Effector memory CD4-positive, alpha-beta T cell (primary cell): Measurements from ENCODE around the gene SPATA25.
A peak's percentile ranks its signal among the peaks of the same experiment; 100 is the strongest.
"Not testable (repeated sequence)": the region's sequence is repeated elsewhere in the genome, so short reads cannot be mapped to it uniquely, and the experiment has no call there.

Experiments
- DNase-seq, 3 donors: peaks; one replicate each; pipeline ENCODE4 v3.0.0-alpha.2; 2020
- H3K27ac ChIP-seq: 2 replicates; pipeline ENCODE4 v1.7.0; 2013; ENCODE audit warnings: mild to moderate bottlenecking, low read length, moderate library complexity; ENCODE audit not compliant: insufficient read depth, poor library complexity, severe bottlenecking
- H3K27me3 ChIP-seq: replicated peaks from 2 replicates; pipeline ENCODE4 v1.7.0; 2013; ENCODE audit warnings: mild to moderate bottlenecking, low read length; ENCODE audit not compliant: insufficient read depth, control insufficient read depth, poor library complexity, severe bottlenecking
- H3K36me3 ChIP-seq: 2 replicates; pipeline ENCODE4 v1.7.0; 2013; ENCODE audit warnings: mild to moderate bottlenecking, low read length, moderate library complexity; ENCODE audit not compliant: control insufficient read depth, insufficient read depth
- H3K4me1 ChIP-seq: 2 replicates; pipeline ENCODE4 v1.7.0; 2013; ENCODE audit warnings: low read length, mild to moderate bottlenecking; ENCODE audit not compliant: control insufficient read depth, insufficient read depth, poor library complexity, severe bottlenecking
- H3K4me3 ChIP-seq: 2 replicates; pipeline ENCODE4 v1.7.0; 2013; ENCODE audit warnings: low read length, low read depth, mild to moderate bottlenecking; ENCODE audit not compliant: insufficient read depth, poor library complexity, severe bottlenecking
- H3K9me3 ChIP-seq: 2 replicates; pipeline ENCODE4 v1.7.0; 2013; ENCODE audit warnings: mild to moderate bottlenecking, low read length, moderate library complexity; ENCODE audit not compliant: control insufficient read depth
- total RNA-seq, 3 donors: gene quantifications; one replicate each; lab custom pipeline; 2026; lab: John Stamatoyannopoulos, UW

SPATA25 gene, protein sequence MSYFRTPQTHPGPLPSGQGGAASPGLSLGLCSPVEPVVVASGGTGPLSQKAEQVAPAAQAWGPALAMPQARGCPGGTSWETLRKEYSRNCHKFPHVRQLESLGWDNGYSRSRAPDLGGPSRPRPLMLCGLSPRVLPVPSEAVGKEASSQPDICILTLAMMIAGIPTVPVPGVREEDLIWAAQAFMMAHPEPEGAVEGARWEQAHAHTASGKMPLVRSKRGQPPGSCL
- total RNA-seq = 0.35 to 0.58 (median 0.44) reads per million in 3 donors

DNA sequence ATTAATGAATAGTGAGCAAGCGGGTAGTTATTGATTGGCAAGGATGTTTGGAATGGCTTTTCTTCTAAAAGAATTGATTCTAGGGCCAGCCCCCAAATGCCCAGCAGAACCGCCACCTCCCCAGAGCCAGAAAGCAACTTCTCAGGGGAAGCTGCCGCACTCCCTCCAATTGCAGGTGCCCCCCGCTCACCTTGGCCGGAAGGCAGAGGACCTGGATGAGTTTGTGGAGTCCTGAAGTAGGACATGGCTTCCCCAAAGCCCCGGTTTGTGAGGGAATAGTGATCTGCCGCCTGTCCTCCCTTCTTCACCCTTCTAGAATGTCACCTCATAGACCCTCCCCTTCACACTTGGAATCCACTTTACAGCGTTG lies at the start of gene SPATA25:
SPATA25 (minus strand) TSS at position 277 of the 370 bp plus-strand sequence; CDS start at position 245, 32 bp downstream.
- peaks cover 17% of the 10 kb centered on the region for H3K36me3 ChIP-seq
- H3K27me3 ChIP-seq = no peaks in the 10 kb centered on the region
- DNase-seq = no peak
- no peaks in the 10 kb centered on the region for H3K9me3 ChIP-seq
- H3K27ac ChIP-seq = no peak within 1 kb of the TSS
- peaks cover 25% of the 10 kb centered on the region for H3K4me1 ChIP-seq
- no peak within 1 kb of the TSS for H3K4me3 ChIP-seq

DNA sequence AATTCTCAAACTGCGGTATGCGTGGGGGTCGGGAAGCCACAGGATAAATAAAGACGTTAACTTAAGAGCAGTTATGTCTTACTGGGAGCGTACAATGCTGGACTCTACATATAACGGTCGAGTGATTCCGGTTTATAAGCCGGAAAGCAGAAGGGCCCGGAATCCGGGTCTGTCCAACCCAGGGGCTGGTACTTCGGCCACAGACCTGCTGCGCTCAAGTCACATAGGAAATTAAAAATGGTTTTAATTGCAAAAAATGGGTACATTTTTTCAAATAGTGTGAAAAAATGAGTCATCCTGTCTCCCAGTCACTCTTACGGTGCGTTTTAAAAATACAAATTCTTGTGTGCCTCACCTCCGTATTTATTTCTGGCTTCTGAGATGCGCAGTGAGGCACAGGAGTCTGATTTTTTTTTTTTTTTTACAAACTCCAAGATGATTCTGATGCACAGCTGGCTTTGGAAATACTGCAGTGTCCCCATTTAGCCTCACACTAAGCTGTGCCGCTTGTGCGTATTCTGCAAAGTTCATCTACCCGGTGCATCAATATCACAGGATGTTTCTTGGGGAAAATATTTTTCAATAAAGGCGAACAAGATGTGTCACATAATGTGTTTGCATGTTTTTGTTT lies 48.1 kb upstream of the SPATA25 start:
- no peaks in the 10 kb centered on the region for H3K9me3 ChIP-seq
- H3K4me1 ChIP-seq = peaks cover 20% of the 10 kb centered on the region
- peak overlapping the region; percentile 95 for H3K4me3 ChIP-seq
- no peaks in the 10 kb centered on the region for H3K27me3 ChIP-seq
- peak overlapping the region; percentile 98 for H3K27ac ChIP-seq
- no peak for DNase-seq
- peaks cover 38% of the 10 kb centered on the region for H3K36me3 ChIP-seq

DNA sequence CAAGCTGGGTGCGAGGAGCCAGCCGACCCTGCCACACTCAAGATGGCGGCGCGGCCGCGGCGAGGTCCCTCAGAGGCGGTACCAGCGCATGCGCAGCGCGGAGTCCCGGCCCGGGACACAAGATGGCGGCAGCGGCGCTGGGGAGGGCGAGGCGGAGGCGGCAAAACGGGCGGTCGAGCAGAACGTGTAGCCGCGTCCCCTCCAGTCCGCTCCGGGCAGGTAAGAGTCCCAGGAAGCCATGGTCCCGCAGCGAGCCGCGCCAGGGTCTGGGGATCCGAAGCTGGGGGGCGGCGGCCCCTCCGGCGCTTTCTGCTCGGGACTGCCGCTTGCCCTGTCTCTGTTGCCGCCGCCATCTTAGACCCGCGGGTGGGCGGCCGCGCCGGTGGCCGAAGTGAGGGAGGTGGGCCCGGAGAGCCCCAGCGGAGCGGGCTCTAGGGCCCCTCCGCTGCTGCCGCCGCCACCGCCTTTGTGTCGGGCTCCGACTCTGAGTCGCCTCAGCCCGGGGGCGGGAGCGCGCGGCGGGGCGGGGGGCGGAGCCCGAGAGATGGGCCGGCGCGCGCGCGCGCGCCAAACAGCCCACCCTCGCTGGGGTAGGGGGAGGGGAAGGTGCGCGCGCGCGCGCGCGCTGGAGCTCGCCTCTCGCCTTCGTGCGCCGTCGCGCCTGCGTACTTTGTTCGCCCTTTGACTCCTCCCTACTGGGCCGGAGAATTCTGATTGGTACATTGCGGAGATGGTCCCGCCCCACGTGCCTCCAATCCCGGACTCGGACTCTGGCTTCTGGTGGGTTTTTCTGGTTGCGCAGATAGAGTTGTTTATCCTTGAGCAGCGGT lies 47.4 kb upstream of the SPATA25 start, which contains the start of gene PCIF1:
PCIF1 (plus strand) TSS at position 98 of the 830 bp plus-strand sequence. CDS start 4,317 bp downstream, outside the sequence.
- peak; percentile 96 to 97 (median 97) for DNase-seq
- H3K9me3 ChIP-seq = no peaks in the 10 kb centered on the region
- peaks cover 20% of the 10 kb centered on the region for H3K4me1 ChIP-seq
- peak within 1 kb of the TSS; percentile 95 for H3K4me3 ChIP-seq
- H3K27ac ChIP-seq = peak within 1 kb of the TSS; percentile 98
- H3K36me3 ChIP-seq = peaks cover 31% of the 10 kb centered on the region
- no peaks in the 10 kb centered on the region for H3K27me3 ChIP-seq

DNA sequence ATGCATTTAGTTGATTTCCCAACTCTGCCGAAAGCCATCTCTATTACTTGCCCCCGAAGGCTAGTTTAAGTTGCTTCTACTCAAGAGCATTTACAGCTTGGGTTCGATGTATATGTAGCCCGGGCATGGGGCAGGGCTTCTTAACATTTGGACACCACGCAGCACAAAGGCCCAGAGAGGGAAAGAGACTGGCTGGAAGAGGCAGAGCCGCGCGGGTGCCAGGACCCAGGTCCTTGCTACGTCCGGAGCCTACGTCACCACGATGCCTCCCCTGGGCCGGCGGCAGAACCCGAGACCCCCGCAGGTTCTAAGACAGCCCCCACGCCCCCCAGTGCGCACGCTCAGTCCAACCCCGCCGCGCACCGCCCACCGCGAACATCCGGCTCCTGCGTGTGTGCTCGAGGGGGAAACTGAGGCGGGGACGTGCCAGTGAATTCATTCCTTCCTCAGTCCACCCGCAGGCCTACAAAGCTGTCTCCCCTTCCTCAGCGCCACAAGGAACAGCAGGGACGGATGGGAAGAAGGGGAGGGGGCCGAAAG lies 46.7 kb upstream of the SPATA25 start:
- peak in 1 of 3 donors; percentile 46 for DNase-seq
- no peaks in the 10 kb centered on the region for H3K9me3 ChIP-seq
- peak overlapping the region; percentile 95 for H3K4me3 ChIP-seq
- peaks cover 24% of the 10 kb centered on the region for H3K36me3 ChIP-seq
- H3K27me3 ChIP-seq = no peaks in the 10 kb centered on the region
- peaks cover 20% of the 10 kb centered on the region for H3K4me1 ChIP-seq
- peak overlapping the region; percentile 98 for H3K27ac ChIP-seq

DNA sequence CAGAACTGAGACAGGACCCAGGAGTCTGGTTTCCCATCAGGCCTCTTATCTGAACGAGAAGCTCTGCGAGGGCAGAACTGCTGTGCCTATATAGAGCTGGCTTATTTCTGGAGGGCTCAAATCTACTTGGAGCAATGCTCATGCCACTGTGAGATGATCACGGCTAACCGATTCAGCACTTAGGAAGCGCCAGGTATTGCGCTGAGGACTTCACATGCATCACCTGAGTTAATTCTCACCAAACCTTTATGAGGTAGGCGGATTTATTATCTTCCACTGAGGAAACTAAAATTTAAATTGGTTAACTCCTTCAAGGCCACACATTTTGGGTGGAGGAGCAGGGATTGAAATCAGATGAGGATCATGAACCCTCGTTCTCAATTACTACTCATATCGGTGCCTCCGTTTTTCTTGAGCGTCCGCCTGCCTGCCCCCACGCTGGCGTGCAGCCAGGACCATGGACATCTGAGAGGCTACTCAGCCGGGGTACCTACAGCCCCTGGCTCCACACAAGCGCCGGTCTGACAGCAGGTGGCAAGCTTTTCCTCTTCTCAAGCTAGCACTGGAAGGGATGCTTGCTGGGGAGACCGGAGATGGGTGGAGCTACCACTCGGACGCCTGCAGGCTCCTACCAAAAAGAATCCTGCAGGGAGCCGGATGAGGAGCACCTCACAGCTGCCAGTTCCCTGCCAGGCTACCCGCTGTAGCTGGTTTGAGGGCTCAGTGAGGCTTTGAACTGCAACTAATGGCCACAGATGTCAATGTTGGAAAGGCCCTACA lies 46.0 kb upstream of the SPATA25 start:
- H3K9me3 ChIP-seq = no peaks in the 10 kb centered on the region

DNA sequence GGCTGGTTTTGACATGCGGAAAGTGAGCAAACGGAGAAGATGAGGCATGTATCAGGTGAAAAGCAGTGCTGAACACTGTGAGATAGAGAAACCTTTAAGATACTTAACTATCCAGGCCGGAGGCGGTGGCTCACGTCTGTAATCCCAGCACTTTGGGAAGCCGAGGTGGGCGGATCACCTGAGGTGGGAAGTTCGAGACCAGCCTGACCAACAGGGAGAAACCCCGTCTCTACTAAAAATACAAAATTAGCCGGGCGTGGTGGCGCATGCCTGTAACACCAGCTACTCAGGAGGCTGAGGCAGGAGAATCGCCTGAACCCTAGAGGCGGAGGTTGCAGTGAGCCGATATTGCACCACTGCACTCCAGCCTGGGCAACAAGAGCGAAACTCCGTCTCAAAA lies 44.3 kb upstream of the SPATA25 start:
- peaks cover 11% of the 10 kb centered on the region for H3K4me1 ChIP-seq
- H3K27ac ChIP-seq, H3K4me3 ChIP-seq, H3K27me3 ChIP-seq, H3K9me3 ChIP-seq, DNase-seq, H3K36me3 ChIP-seq: not testable (repeated sequence)

More for the DNA sequence above, 46.0 kb upstream of the SPATA25 start:
- DNase-seq = peak; percentile 17 to 51 (median 39)
- peaks cover 20% of the 10 kb centered on the region for H3K4me1 ChIP-seq
- H3K27me3 ChIP-seq = no peaks in the 10 kb centered on the region
- peak overlapping the region; percentile 95 for H3K4me3 ChIP-seq
- H3K36me3 ChIP-seq = peaks cover 17% of the 10 kb centered on the region
- H3K27ac ChIP-seq = peak overlapping the region; percentile 98

DNA sequence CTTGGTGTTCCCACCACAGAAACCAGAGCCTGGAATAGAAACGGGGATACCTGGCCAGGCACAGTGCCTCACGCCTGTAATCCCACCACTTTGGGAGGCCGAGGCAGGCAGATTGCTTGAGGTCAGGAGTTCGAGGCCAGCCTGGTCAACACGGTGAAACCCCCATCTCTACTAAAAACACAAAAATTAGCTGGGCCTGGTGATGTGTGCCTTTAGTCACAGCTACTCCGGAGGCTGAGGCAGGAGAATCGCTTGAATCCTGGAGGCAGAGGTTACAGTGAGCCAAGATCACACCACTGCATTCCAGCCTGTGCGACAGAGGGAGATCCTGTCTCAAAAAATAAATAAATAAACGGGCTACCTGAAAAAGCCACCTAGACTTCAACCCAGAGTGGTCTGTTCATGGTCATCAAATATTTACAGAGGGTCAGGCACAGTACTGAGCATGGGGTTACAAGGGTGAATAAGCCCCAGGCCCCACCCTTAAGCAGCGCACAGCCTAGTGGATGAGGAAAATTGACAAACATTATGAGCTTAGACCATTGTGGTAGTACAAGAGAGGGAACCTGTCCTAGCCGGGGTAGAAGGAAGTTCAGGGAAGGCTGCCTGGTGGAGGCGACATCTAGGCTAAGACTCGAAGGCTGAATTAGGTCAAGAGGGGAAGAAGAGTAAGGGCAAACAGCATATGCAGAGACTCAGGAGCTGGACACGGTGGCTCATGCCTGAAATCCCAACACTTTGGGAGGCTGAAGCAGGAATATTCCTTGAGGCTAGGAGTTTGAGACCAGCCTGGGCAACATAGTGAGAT lies 39.9 kb upstream of the SPATA25 start:
- no peaks in the 10 kb centered on the region for H3K27me3 ChIP-seq
- DNase-seq = no peak
- no peaks in the 10 kb centered on the region for H3K9me3 ChIP-seq
- no peak overlapping the region for H3K4me3 ChIP-seq
- H3K4me1 ChIP-seq = peaks cover 3% of the 10 kb centered on the region
- no peak overlapping the region for H3K27ac ChIP-seq
- H3K36me3 ChIP-seq = no peaks in the 10 kb centered on the region

DNA sequence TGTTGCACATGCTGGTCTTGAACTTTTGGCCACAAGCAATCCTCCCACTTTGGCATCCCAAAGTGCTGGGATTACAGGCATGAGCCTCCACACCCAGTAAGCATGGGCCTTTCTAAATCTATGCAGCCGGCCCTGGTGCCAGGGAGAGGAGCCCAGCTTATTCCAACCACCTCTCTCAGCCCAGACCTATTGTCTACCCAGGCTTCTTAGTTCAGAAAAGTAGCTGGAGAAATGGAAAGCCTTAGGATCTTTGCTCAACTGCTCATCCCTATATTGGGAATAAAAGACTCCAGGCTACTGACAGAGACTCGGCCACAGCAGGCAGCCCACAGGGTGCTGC lies 39.3 kb upstream of the SPATA25 start:
- Histone ChIP-seq H3K27me3 (no peaks in the 10 kb centered on the region), H3K27ac (no peak overlapping the region), H3K9me3 (no peaks in the 10 kb centered on the region), H3K4me1 (peaks cover 3% of the 10 kb centered on the region), H3K4me3 (no peak overlapping the region), H3K36me3 (no peaks in the 10 kb centered on the region)
- DNase-seq = no peak
